Gastrocnemius medialis (tissue), 4 donors: ENCODE measurements around the gene RFC4. TPM values are rescaled to one million over a fixed set of nuclear protein-coding genes. Genes with fewer than 3 reads are reported as not detected.

Experiments used
- ATAC-seq, 2 donors: fragments of 150-250 bp; one replicate each; pipeline ENCODE4 v1.9.1; 2016
- DNase-seq, 2 donors: peaks; one replicate each; pipeline ENCODE4 v3.0.0-alpha.2; 2019
- H3K27ac ChIP-seq, 4 donors: fragments of 200-600 bp; sonication (generic); 1 replicate in 1 of 4; 2 replicates in 3 of 4; pipeline ENCODE4 v1.5.1; 2016 to 2018; ENCODE audit warnings: mild to moderate bottlenecking in 2 of 4, moderate library complexity in 1 of 4
- H3K27me3 ChIP-seq, 3 donors: fragments of 200-600 bp; sonication (generic) in 2 of 3; 1 replicate in 1 of 3; 2 replicates in 2 of 3; pipeline versions ENCODE4 v1.5.1 to v1.6.0; 2016 to 2019; ENCODE audit warnings: mild to moderate bottlenecking in 1 of 3, moderate library complexity in 1 of 3
- H3K36me3 ChIP-seq, 2 donors: fragments of 200-600 bp; sonication (generic) in 1 of 2; one replicate each; pipeline ENCODE4 v1.5.1; 2017 to 2018
- H3K4me1 ChIP-seq, 2 donors: fragments of 200-600 bp; sonication (generic) in 1 of 2; one replicate each; pipeline ENCODE4 v1.5.1; 2016 to 2017; ENCODE audit warnings: mild to moderate bottlenecking in 2 of 2
- H3K4me3 ChIP-seq, 4 donors: fragments of 200-600 bp; sonication (generic) in 3 of 4; 1 replicate in 1 of 4; 2 replicates in 3 of 4; pipeline ENCODE4 v1.5.1; 2016 to 2019; ENCODE audit warnings: mild to moderate bottlenecking in 2 of 4
- H3K9me3 ChIP-seq, 3 donors: fragments of 200-600 bp; sonication (generic) in 2 of 3; 1 replicate in 1 of 3; 2 replicates in 2 of 3; pipeline ENCODE4 v1.5.1; 2016 to 2019
- POLR2A ChIP-seq, 2 donors: fragments of 450-650 bp; IDR thresholded peaks; one replicate each; pipeline ENCODE4 v1.6.1; 2017; ENCODE audit warnings: antibody characterized with exemption in 2 of 2, mild to moderate bottlenecking in 2 of 2, moderate library complexity in 2 of 2
- in situ Hi-C, 4 donors: fragments of 200-750 bp; cut with MboI; loops; one replicate each; pipeline versions ENCODE4 v1.15.0 to v1.8.0; 2017; ENCODE audit warnings: low sequenced_read_pairs in 4 of 4
- intact Hi-C: fragments of 100-400 bp; cut with DNase I; formaldehyde crosslinking; loops from one replicate; pipeline ENCODE4 v1.15.1; 2023; ENCODE audit warnings: low total_unique reads
- microRNA counts, 2 donors: library from miRNA; unstranded; fragments of <30 nt; microRNA quantifications; one replicate each; lab custom pipeline; 2016
- microRNA-seq, 2 donors: library from miRNA; unstranded; fragments of <30 nt; microRNA quantifications; one replicate each; pipeline ENCODE4, GENCODE V29; 2016; ENCODE audit warnings: borderline replicate concordance in 2 of 2
- total RNA-seq, 4 donors: library from RNA; depleted of rRNA; stranded (reverse); fragments of >200 nt; gene quantifications; one replicate each; pipeline versions ENCODE4 v1.1.0 to v1.2.3, GENCODE V29; 2016
- TF ChIP-seq, protein P1 (sequence below), 5 experiments: fragments of 450-650 bp in 3 of 5; fragments of 200-600 bp in 2 of 5; sonication (generic) in 2 of 5; IDR thresholded peaks in 4 of 5; conservative IDR thresholded peaks in 1 of 5; 1 replicate in 4 of 5; 2 replicates in 1 of 5; pipeline ENCODE4 v1.5.1; 2016 to 2019; ENCODE audit warnings: antibody characterized with exemption in 5 of 5, mild to moderate bottlenecking in 3 of 5, moderate library complexity in 3 of 5

The RFC4 gene
- total RNA-seq, 4 donors from 2014 or later = 4.5 to 15.1 (median 7.3) TPM

DNA sequence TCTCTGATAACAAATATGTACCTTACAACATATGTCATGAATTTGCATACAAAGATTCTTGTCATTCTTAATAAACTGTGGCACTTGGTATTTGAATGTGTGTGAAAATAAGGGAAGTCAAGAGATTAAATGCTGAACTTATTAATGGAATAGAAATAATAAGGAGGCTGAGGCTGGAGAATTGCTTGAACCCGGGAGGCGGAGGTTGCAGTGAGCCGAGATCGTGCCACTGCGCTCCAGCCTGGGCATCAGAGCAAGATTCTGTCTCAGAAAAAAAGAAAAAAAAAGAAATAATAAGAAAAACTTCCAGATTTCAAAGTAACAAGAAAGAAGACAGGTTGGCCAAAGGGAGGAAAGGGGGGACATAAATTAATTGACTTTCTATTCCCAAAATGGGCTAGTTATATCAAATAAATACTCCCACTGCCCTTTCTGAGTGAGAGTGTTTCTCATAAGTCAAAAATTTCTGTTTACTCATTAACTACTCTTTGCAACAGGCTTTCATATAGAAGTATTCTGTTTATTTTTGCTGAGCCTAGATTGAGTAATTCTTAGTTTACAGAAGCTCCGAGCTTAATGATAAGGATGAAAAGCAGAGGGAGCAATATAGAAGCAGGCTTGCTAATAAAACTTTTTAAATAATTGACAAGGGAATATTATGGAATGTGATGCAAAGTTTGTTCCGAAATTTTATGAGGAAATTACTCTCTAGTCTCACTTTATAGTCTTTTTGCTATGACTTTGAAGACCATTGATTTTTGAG, 63.5 kb downstream of the RFC4 start:
- H3K4me3 ChIP-seq = no peak overlapping the region
- no peaks in the 10 kb centered on the region for H3K36me3 ChIP-seq
- no peak overlapping the region for H3K27ac ChIP-seq
- no peak for TF ChIP-seq POLR2A (IDR thresholded peaks at IDR 0.05)
- TF ChIP-seq, protein P1, sequence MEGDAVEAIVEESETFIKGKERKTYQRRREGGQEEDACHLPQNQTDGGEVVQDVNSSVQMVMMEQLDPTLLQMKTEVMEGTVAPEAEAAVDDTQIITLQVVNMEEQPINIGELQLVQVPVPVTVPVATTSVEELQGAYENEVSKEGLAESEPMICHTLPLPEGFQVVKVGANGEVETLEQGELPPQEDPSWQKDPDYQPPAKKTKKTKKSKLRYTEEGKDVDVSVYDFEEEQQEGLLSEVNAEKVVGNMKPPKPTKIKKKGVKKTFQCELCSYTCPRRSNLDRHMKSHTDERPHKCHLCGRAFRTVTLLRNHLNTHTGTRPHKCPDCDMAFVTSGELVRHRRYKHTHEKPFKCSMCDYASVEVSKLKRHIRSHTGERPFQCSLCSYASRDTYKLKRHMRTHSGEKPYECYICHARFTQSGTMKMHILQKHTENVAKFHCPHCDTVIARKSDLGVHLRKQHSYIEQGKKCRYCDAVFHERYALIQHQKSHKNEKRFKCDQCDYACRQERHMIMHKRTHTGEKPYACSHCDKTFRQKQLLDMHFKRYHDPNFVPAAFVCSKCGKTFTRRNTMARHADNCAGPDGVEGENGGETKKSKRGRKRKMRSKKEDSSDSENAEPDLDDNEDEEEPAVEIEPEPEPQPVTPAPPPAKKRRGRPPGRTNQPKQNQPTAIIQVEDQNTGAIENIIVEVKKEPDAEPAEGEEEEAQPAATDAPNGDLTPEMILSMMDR (IDR thresholded peaks at IDR 0.05 in 4 of 5, conservative IDR thresholded peaks at IDR 0.05 in 1 of 5) = no peak
- ATAC-seq = no peak
- DNase-seq = no peak
- intact Hi-C loops = no loop called here
- no peaks in the 10 kb centered on the region for H3K4me1 ChIP-seq
- peaks cover 0 to 3% (median 0%) of the 10 kb centered on the region in 3 donors for H3K27me3 ChIP-seq
- in situ Hi-C loops = no loop called here
- H3K9me3 ChIP-seq = no peaks in the 10 kb centered on the region

MicroRNAs encoded within 50 kb of the gene (microRNA counts, 767-probe panel; counts per million panel counts)
- microRNA hsa-miR-1248 (lab: Ali Mortazavi, UCI) = 356 to 448 counts per million in 2 donors

Small RNAs within 50 kb of the gene (microRNA-seq; reads per million reads assigned to microRNA genes)
- 2.6 to 5.9 reads per million in 2 donors for gene MIR1248

Other genes with a start within 250 kb of the RFC4 start
- gene TBCCD1, start 239.1 kb downstream of the RFC4 start, total RNA-seq = 10 to 100 TPM in 1 of 4 donors, 1 to 10 TPM in 3; 7.3 to 10.7 (median 8.0) TPM
- gene DNAJB11, start 235.8 kb downstream of the RFC4 start, total RNA-seq = 10 to 100 TPM; 15.1 to 24.7 (median 23.0) TPM
- 1 to 10 TPM in 2 of 4 donors, not detected in 2; 1.1 to 3.6 TPM for gene AHSG, start 193.4 kb downstream of the RFC4 start, total RNA-seq
- not detected for gene FETUB, start 166.1 kb downstream of the RFC4 start, total RNA-seq
- 1 to 10 TPM in 1 of 4 donors, under 1 TPM in 1, not detected in 2; 0.46 to 1.1 TPM for gene HRG, start 140.5 kb downstream of the RFC4 start, total RNA-seq
- gene KNG1, start 89.1 kb downstream of the RFC4 start, total RNA-seq = 1 to 10 TPM in 1 of 4 donors, under 1 TPM in 1, not detected in 2; 0.55 to 1.2 TPM
- 100 to 1,000 TPM; 531 to 622 (median 574) TPM for gene EIF4A2, start 22.9 kb downstream of the RFC4 start, total RNA-seq
- 1 to 10 TPM in 2 of 4 donors, under 1 TPM in 2; 0.33 to 4.1 (median 1.8) TPM for gene ADIPOQ, start 36.2 kb upstream of the RFC4 start, total RNA-seq
- gene ST6GAL1, start 124.0 kb upstream of the RFC4 start, total RNA-seq = 10 to 100 TPM; 11.1 to 29.8 (median 18.6) TPM